CD4-positive, alpha-beta T cell (primary cell): ENCODE data around the gene ESR2. TPM values are rescaled to one million over a fixed set of nuclear protein-coding genes. Genes with fewer than 3 reads are reported as not detected.
A peak's percentile ranks its signal among the peaks of the same experiment; 100 is the strongest.

ENCODE experiments used
- ATAC-seq: fragments of 200-7000 bp; cut with Tn5 transposase; one replicate; pipeline ENCODE4 v1.10.0; 2022; ENCODE audit warnings: mild to moderate bottlenecking; ENCODE audit not compliant: poor library complexity
- CTCF ChIA-PET: fragments of 350-600 bp; sonication (Branson Sonifier 250); formaldehyde crosslinking; loops from one replicate; lab custom pipeline; 2021; ENCODE audit warnings: antibody characterized with exemption, inconsistent platforms; lab: Charles Lee
- POLR2A ChIA-PET: fragments of 350-600 bp; sonication (Branson Sonifier 250); formaldehyde crosslinking; loops from one replicate; lab custom pipeline; 2021; ENCODE audit warnings: antibody characterized with exemption, inconsistent platforms; lab: Charles Lee
- DNase-seq, 14 experiments: peaks; one replicate each; pipeline ENCODE4 v3.0.0-alpha.2; 2013 to 2020; ENCODE audit warnings: mixed read lengths in 2 of 14
- H3K27ac ChIP-seq, 2 donors: one replicate each; pipeline versions ENCODE4 v1.5.1 to v1.7.0; 2013; ENCODE audit warnings: low read length in 2 of 2, low read depth in 1 of 2, mild to moderate bottlenecking in 1 of 2
- H3K27me3 ChIP-seq, 2 experiments: 1 replicate in 1 of 2; 2 replicates in 1 of 2; pipeline versions ENCODE4 v1.6.1 to v1.7.0; 2013; ENCODE audit warnings: low read length in 2 of 2, control low read depth in 1 of 2, mild to moderate bottlenecking in 1 of 2, moderate library complexity in 1 of 2; ENCODE audit not compliant: insufficient read depth in 2 of 2, control insufficient read depth in 1 of 2
- H3K36me3 ChIP-seq: one replicate; pipeline ENCODE4 v1.6.1; 2013; ENCODE audit warnings: low read length, control low read depth; ENCODE audit not compliant: insufficient read depth
- H3K4me1 ChIP-seq: one replicate; pipeline ENCODE4 v1.6.1; 2013; ENCODE audit warnings: low read length, control low read depth; ENCODE audit not compliant: insufficient read depth
- H3K4me3 ChIP-seq: one replicate; pipeline ENCODE4 v1.5.1; 2013; ENCODE audit warnings: mild to moderate bottlenecking, low read length, moderate library complexity
- H3K9me3 ChIP-seq, 2 experiments: 1 replicate in 1 of 2; 2 replicates in 1 of 2; pipeline versions ENCODE4 v1.6.1 to v1.7.0; 2013; ENCODE audit warnings: low read length in 2 of 2, mild to moderate bottlenecking in 2 of 2, control low read depth in 1 of 2, moderate library complexity in 1 of 2; ENCODE audit not compliant: control insufficient read depth in 1 of 2, insufficient read depth in 1 of 2
- H3K27ac Mint-ChIP-seq: one replicate; pipeline ENCODE4 v1.8.0; 2020; ENCODE audit warnings: mixed read lengths
- H3K27me3 Mint-ChIP-seq: one replicate; pipeline ENCODE4 v1.8.0; 2021; ENCODE audit warnings: mixed read lengths
- H3K36me3 Mint-ChIP-seq: one replicate; pipeline ENCODE4 v1.8.0; 2021; ENCODE audit warnings: low read depth, mixed read lengths
- H3K4me1 Mint-ChIP-seq: one replicate; pipeline ENCODE4 v1.8.0; 2021; ENCODE audit warnings: low read depth, mixed read lengths
- H3K4me3 Mint-ChIP-seq: one replicate; pipeline ENCODE4 v1.8.0; 2020; ENCODE audit warnings: mild to moderate bottlenecking, mixed read lengths
- H3K9me3 Mint-ChIP-seq: one replicate; pipeline ENCODE4 v1.8.0; 2020; ENCODE audit warnings: mixed read lengths
- intact Hi-C, 2 experiments: fragments of 100-400 bp; cut with DNase I in 1 of 2; cut with micrococcal nuclease in 1 of 2; formaldehyde crosslinking; loops; one replicate each; pipeline versions ENCODE4 v1.15.1 to v1.9.0; 2023 to 2025; cut with DNase I, micrococcal nuclease
- total RNA-seq, 174 experiments: library from RNA in 2 of 174; stranded (reverse) in 2 of 174; gene quantifications; one replicate each; pipeline ENCODE4 v1.2.3 and lab custom pipeline; 2021 to 2026
- TF ChIP-seq, protein P1 (sequence below): fragments of 200-600 bp; IDR thresholded peaks from one replicate; pipeline ENCODE4 v1.8.0; 2022; ENCODE audit warnings: antibody characterized with exemption, mild to moderate bottlenecking

ESR2 gene
- total RNA-seq, 2 experiments from 2014 or later, result 0.08 TPM; not detected in 1

GRCh38 chr14:64272019-64272418 is 22.2 kb downstream of the ESR2 start:
- ATAC-seq, result no peak
- Histone ChIP-seq H3K27ac (no peak overlapping the region), H3K36me3 (no peaks in the 10 kb centered on the region), H3K4me1 (no peaks in the 10 kb centered on the region), H3K4me3 (no peak overlapping the region), H3K27me3 (no peaks in the 10 kb centered on the region), H3K9me3 (no peaks in the 10 kb centered on the region)
- no peak for DNase-seq
- intact Hi-C loops, result no loop called here
- Mint-ChIP-seq H3K4me3 (no peak overlapping the region), H3K9me3 (peaks cover 2% of the 10 kb centered on the region), H3K27me3 (no peaks in the 10 kb centered on the region), H3K27ac (no peak overlapping the region), H3K4me1 (peaks cover 4% of the 10 kb centered on the region), H3K36me3 (no peaks in the 10 kb centered on the region)
- TF ChIP-seq, protein P1, sequence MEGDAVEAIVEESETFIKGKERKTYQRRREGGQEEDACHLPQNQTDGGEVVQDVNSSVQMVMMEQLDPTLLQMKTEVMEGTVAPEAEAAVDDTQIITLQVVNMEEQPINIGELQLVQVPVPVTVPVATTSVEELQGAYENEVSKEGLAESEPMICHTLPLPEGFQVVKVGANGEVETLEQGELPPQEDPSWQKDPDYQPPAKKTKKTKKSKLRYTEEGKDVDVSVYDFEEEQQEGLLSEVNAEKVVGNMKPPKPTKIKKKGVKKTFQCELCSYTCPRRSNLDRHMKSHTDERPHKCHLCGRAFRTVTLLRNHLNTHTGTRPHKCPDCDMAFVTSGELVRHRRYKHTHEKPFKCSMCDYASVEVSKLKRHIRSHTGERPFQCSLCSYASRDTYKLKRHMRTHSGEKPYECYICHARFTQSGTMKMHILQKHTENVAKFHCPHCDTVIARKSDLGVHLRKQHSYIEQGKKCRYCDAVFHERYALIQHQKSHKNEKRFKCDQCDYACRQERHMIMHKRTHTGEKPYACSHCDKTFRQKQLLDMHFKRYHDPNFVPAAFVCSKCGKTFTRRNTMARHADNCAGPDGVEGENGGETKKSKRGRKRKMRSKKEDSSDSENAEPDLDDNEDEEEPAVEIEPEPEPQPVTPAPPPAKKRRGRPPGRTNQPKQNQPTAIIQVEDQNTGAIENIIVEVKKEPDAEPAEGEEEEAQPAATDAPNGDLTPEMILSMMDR, result no peak
- ChIA-PET CTCF (interaction anchor here (0.6 kb wide), 1 partner anchor 502 kb away, joined by 3 read pairs; no protein-coding TSS in a partner anchor), POLR2A (interaction anchor here (0.6 kb wide), 1 partner anchor 10 kb away, joined by 3 read pairs; no protein-coding TSS in a partner anchor)

GRCh38 chr14:64266239-64266638 is 27.9 kb downstream of the ESR2 start:
- ChIA-PET POLR2A (no interaction called here), CTCF (no interaction called here)
- ATAC-seq (no peak), DNase-seq (peak in 2 of 14 experiments; percentile 2 to 32)
- Histone ChIP-seq H3K27ac (no peak overlapping the region), H3K36me3 (no peaks in the 10 kb centered on the region), H3K4me1 (no peaks in the 10 kb centered on the region), H3K9me3 (no peaks in the 10 kb centered on the region), H3K4me3 (no peak overlapping the region), H3K27me3 (no peaks in the 10 kb centered on the region)
- H3K27me3 Mint-ChIP-seq, result no peaks in the 10 kb centered on the region
- no peak overlapping the region for H3K4me3 Mint-ChIP-seq
- TF ChIP-seq, protein P1, result no peak
- H3K9me3 Mint-ChIP-seq, result no peaks in the 10 kb centered on the region
- H3K27ac Mint-ChIP-seq, result no peak overlapping the region
- H3K36me3 Mint-ChIP-seq, result no peaks in the 10 kb centered on the region
- H3K4me1 Mint-ChIP-seq, result peaks cover 13% of the 10 kb centered on the region
- intact Hi-C loops, result no loop called here

DNA sequence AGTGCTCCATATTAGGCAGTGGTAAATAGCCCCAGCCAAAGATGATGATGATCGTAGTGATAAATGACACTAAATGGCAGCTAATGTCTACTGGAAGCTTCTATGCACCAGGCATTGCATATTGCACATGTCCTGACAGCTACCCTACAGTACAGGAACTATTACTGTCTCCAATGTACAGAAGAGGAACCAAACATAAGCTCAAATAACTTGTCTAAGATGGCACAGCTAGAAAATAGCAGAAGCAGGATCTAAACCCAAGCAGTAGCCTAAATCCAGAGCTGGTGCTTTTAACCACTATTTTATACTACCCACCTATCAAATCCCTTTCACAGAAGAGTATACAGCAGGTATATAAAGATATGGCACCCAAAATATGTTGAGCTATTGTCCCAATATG is 28.9 kb downstream of the ESR2 start:
- no peak overlapping the region for H3K4me3 Mint-ChIP-seq
- ChIA-PET POLR2A (interaction anchor here (0.5 to 0.7 kb wide), 2 partner anchors 65 to 188 kb away, joined by 3 read pairs; no protein-coding TSS in a partner anchor), CTCF (no interaction called here)
- Histone ChIP-seq H3K27me3 (no peaks in the 10 kb centered on the region), H3K27ac (no peak overlapping the region), H3K4me1 (no peaks in the 10 kb centered on the region), H3K36me3 (no peaks in the 10 kb centered on the region), H3K4me3 (no peak overlapping the region), H3K9me3 (no peaks in the 10 kb centered on the region)
- H3K27ac Mint-ChIP-seq, result no peak overlapping the region
- TF ChIP-seq, protein P1, result no peak
- ATAC-seq (no peak), DNase-seq (no peak)
- no peaks in the 10 kb centered on the region for H3K36me3 Mint-ChIP-seq
- no peaks in the 10 kb centered on the region for H3K9me3 Mint-ChIP-seq
- no peaks in the 10 kb centered on the region for H3K27me3 Mint-ChIP-seq
- intact Hi-C loops, result no loop called here
- H3K4me1 Mint-ChIP-seq, result peaks cover 13% of the 10 kb centered on the region
